ENCODE measurements around the gene DMD.

Gene DMD

DNA sequence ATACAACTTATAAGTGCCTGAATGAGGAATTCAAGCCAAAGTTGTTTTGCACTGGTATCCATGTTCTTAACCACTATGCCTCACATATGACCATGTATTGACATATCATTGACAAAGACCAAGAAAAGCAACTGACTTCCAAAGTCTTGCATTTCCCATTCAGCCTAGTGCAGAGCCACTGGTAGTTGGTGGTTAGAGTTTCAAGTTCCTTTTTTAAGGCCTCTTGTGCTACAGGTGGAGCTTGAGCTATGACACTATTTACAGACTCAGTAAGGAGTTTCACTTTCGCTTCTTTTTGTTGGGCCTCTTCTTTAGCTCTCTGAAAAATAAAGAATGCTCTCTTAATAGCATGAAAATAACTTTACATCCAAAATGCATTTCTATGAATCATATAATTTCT, 763.0 kb downstream of the DMD start:
- Histone ChIP-seq H3K36me3 (ENCODE audit: insufficient read depth, low read length) (no peaks in the 10 kb centered on the region), H3K27me3 (ENCODE audit: insufficient read depth, low read length, poor library complexity, severe bottlenecking) (no peaks in the 10 kb centered on the region), H3K9me2 (replicated peaks; ENCODE audit: low read depth, low read length) (no peaks in the 10 kb centered on the region), H3K4me3 (ENCODE audit: low read length, poor library complexity, severe bottlenecking) (peak overlapping the region; percentile 62), H3K4me1 (ENCODE audit: insufficient read depth, low read length, poor library complexity, severe bottlenecking) (peaks cover 9% of the 10 kb centered on the region), H3K79me2 (ENCODE audit: insufficient read depth, low read length) (no peaks in the 10 kb centered on the region), H3K9me3 (ENCODE audit: insufficient read depth, low read depth, low read length) (no peaks in the 10 kb centered on the region), H4K20me1 (ENCODE audit: insufficient read depth, low read length, poor library complexity, severe bottlenecking) (no peaks in the 10 kb centered on the region), H3F3A (ENCODE audit: low read depth) (no peaks in the 10 kb centered on the region), H3K4me2 (ENCODE audit: low read depth, low read length, poor library complexity, severe bottlenecking) (peak overlapping the region; percentile 66), H2AFZ (ENCODE audit: low read length) (peak overlapping the region; percentile 87), H3K9ac (ENCODE audit: low read depth, low read length, poor library complexity, severe bottlenecking) (no peak overlapping the region)
- TF ChIP-seq EZH2phosphoT487 (IDR thresholded peaks at IDR 0.05; ENCODE audit: borderline replicate concordance) (no peak), CTCF (conservative IDR thresholded peaks at IDR 0.05; ENCODE audit: low read length) (no peak)

DNA sequence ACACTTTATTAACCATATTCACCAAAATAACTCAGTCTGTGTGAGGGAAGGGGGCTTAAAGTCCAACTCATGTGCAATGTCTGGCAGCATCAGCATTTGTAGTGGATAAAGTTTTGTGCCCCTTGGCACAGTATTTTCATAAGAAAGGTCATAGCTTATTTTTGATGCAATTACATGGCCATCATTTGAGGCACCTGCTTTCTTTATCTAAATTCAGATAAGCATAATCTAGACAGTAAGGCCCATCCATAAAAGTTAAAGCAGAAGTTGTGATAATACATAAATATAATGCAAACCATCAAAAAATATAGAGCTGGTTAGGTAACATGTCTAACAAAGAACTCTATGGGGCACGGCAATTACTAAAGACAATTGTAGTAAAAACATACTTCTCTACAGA, 763.7 kb downstream of the DMD start:
- H3K79me2 ChIP-seq (ENCODE audit: insufficient read depth, low read length), result no peaks in the 10 kb centered on the region
- no peaks in the 10 kb centered on the region for H4K20me1 ChIP-seq (ENCODE audit: insufficient read depth, low read length, poor library complexity, severe bottlenecking)
- H3K4me2 ChIP-seq (ENCODE audit: low read depth, low read length, poor library complexity, severe bottlenecking), result no peak overlapping the region
- no peaks in the 10 kb centered on the region for H3F3A ChIP-seq (ENCODE audit: low read depth)
- 0 out of 2 replicates have a peak overlapping the region, but pooled peaks have one; percentile 87 for H2AFZ ChIP-seq (ENCODE audit: low read length)
- peaks cover 9% of the 10 kb centered on the region for H3K4me1 ChIP-seq (ENCODE audit: insufficient read depth, low read length, poor library complexity, severe bottlenecking)
- H3K9me2 ChIP-seq (replicated peaks; ENCODE audit: low read depth, low read length), result no peaks in the 10 kb centered on the region
- H3K27me3 ChIP-seq (ENCODE audit: insufficient read depth, low read length, poor library complexity, severe bottlenecking), result no peaks in the 10 kb centered on the region
- H3K9me3 ChIP-seq (ENCODE audit: insufficient read depth, low read depth, low read length), result no peaks in the 10 kb centered on the region
- H3K9ac ChIP-seq (ENCODE audit: low read depth, low read length, poor library complexity, severe bottlenecking), result no peak overlapping the region
- no peak overlapping the region for H3K4me3 ChIP-seq (ENCODE audit: low read length, poor library complexity, severe bottlenecking)
- TF ChIP-seq CTCF (conservative IDR thresholded peaks at IDR 0.05; ENCODE audit: low read length) (no peak), EZH2phosphoT487 (IDR thresholded peaks at IDR 0.05; ENCODE audit: borderline replicate concordance) (no peak)
- no peaks in the 10 kb centered on the region for H3K36me3 ChIP-seq (ENCODE audit: insufficient read depth, low read length)

GRCh38 chrX:32443841-32444240, 767.5 kb downstream of the DMD start:
- Histone ChIP-seq H3K27me3 (ENCODE audit: insufficient read depth, low read length, poor library complexity, severe bottlenecking) (no peaks in the 10 kb centered on the region), H3K4me1 (ENCODE audit: insufficient read depth, low read length, poor library complexity, severe bottlenecking) (peaks cover 9% of the 10 kb centered on the region), H3K9ac (ENCODE audit: low read depth, low read length, poor library complexity, severe bottlenecking) (no peak overlapping the region)

More at GRCh38 chrX:32443841-32444240, 767.5 kb downstream of the DMD start:
- no peaks in the 10 kb centered on the region for H3K36me3 ChIP-seq (ENCODE audit: insufficient read depth, low read length)
- no peaks in the 10 kb centered on the region for H3K9me2 ChIP-seq (replicated peaks; ENCODE audit: low read depth, low read length)
- no peaks in the 10 kb centered on the region for H3K9me3 ChIP-seq (ENCODE audit: insufficient read depth, low read depth, low read length)
- H3K4me3 ChIP-seq (ENCODE audit: low read length, poor library complexity, severe bottlenecking), result no peak overlapping the region
- H3K4me2 ChIP-seq (ENCODE audit: low read depth, low read length, poor library complexity, severe bottlenecking), result no peak overlapping the region
- H4K20me1 ChIP-seq (ENCODE audit: insufficient read depth, low read length, poor library complexity, severe bottlenecking), result no peaks in the 10 kb centered on the region
- TF ChIP-seq CTCF (conservative IDR thresholded peaks at IDR 0.05; ENCODE audit: low read length), result no peak
- no peak for TF ChIP-seq EZH2phosphoT487 (IDR thresholded peaks at IDR 0.05; ENCODE audit: borderline replicate concordance)
- H3K79me2 ChIP-seq (ENCODE audit: insufficient read depth, low read length), result no peaks in the 10 kb centered on the region
- no peak overlapping the region for H2AFZ ChIP-seq (ENCODE audit: low read length)
- H3F3A ChIP-seq (ENCODE audit: low read depth), result no peaks in the 10 kb centered on the region
